Large intestine (tissue), 12 donors: ENCODE results near the gene LAIR2. TPM values are rescaled to one million over a fixed set of nuclear protein-coding genes. Genes with fewer than 3 reads are reported as not detected.

Experiments
- DNase-seq, 2 donors: peaks; one replicate each; pipeline versions ENCODE4 v3.0.0 to v3.0.0-alpha.2; 2013
- H3K27ac ChIP-seq: one replicate; pipeline ENCODE4 v1.5.1; 2013; ENCODE audit warnings: low read length
- H3K27me3 ChIP-seq: 2 replicates; pipeline ENCODE4 v1.6.1; 2013; ENCODE audit warnings: low read length; ENCODE audit not compliant: control insufficient read depth, insufficient read depth
- H3K36me3 ChIP-seq: 2 replicates; pipeline ENCODE4 v1.6.1; 2013; ENCODE audit warnings: low read length; ENCODE audit not compliant: control insufficient read depth, insufficient read depth
- H3K4me1 ChIP-seq: one replicate; pipeline ENCODE4 v1.6.1; 2013; ENCODE audit warnings: low read length; ENCODE audit not compliant: control insufficient read depth, insufficient read depth
- H3K4me3 ChIP-seq: one replicate; pipeline ENCODE4 v1.5.1; 2013; ENCODE audit warnings: low read length
- H3K9me3 ChIP-seq: one replicate; pipeline ENCODE4 v1.6.1; 2013; ENCODE audit warnings: mild to moderate bottlenecking, low read depth, low read length, moderate library complexity; ENCODE audit not compliant: control insufficient read depth
- WGBS: methylation state at CpG from one replicate; pipeline ENCODE4 v1.1.5; 2013; ENCODE audit warnings: low lambda C conversion rate; ENCODE audit not compliant: insufficient coverage; 5-methylcytosine and 5-hydroxymethylcytosine counted together
- long read RNA-seq, 11 donors: transcript quantifications; one replicate each; lab custom pipeline, GENCODE V29; 2026
- polyA plus RNA-seq: library from polyadenylated mRNA; unstranded; fragments of 120-200 nt; gene quantifications from one replicate; pipeline ENCODE4 v1.2.1, GENCODE V29; 2013

Gene LAIR2, protein sequence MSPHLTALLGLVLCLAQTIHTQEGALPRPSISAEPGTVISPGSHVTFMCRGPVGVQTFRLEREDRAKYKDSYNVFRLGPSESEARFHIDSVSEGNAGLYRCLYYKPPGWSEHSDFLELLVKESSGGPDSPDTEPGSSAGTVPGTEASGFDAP
- 0.09 TPM for polyA plus RNA-seq
- long read RNA-seq, donor 1: 0 reads
- long read RNA-seq, donor 2, partial matches to known transcripts: 0 of 2 reads
- long read RNA-seq, donor 2, other reads (novel, unspliced or antisense): 0 of 2 reads
- long read RNA-seq, donor 3: 0 reads
- long read RNA-seq, donor 4: 0 reads
- long read RNA-seq, donor 5: 0 reads
- long read RNA-seq, donor 6: 0 reads
- long read RNA-seq, donor 7: 0 reads
- long read RNA-seq, donor 8: 0 reads
- long read RNA-seq, donor 9: 0 reads
- long read RNA-seq, donor 10, partial matches to known transcripts: 0 of 1 reads
- long read RNA-seq, donor 10, other reads (novel, unspliced or antisense): 0 of 1 reads
- long read RNA-seq, donor 11: 0 reads

DNA sequence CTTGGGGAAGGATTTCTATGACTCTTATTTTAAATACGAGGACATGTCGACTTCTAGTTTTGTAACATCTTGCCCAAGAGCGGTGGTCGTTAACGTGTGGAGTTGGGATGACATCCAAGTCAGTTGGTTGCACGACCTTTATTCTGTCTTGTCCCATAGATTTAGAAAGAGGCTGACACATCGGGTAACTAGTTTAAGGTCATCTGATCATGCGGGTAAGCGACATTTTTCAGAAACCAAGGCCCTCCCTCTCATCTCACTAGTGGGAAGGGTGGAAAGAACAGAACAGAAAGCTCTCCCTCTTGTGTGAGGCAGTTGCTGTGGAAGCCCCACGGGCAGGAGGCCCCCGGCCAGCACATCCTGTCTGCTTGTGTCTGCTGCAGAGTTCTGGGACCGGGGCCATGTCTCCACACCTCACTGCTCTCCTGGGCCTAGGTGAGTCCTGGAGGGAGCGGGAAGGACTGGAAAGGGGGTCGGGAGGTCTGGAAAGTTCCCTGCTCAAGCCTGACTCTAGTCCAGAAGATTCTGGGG, at the start of gene LAIR2:
Gene LAIR2, plus strand, starts transcription at position 314 of the 531 bp plus-strand sequence. Its CDS starts 88 bp downstream, at position 402.
- Histone ChIP-seq H3K4me3 (no peak within 1 kb of the TSS), H3K36me3 (no peaks in the 10 kb centered on the region), H3K4me1 (no peaks in the 10 kb centered on the region), H3K27me3 (no peaks in the 10 kb centered on the region), H3K9me3 (no peaks in the 10 kb centered on the region), H3K27ac (no peak within 1 kb of the TSS)
- no peak for DNase-seq
- no CpG with 5 or more reads among the region's 14 CpGs for WGBS

DNA sequence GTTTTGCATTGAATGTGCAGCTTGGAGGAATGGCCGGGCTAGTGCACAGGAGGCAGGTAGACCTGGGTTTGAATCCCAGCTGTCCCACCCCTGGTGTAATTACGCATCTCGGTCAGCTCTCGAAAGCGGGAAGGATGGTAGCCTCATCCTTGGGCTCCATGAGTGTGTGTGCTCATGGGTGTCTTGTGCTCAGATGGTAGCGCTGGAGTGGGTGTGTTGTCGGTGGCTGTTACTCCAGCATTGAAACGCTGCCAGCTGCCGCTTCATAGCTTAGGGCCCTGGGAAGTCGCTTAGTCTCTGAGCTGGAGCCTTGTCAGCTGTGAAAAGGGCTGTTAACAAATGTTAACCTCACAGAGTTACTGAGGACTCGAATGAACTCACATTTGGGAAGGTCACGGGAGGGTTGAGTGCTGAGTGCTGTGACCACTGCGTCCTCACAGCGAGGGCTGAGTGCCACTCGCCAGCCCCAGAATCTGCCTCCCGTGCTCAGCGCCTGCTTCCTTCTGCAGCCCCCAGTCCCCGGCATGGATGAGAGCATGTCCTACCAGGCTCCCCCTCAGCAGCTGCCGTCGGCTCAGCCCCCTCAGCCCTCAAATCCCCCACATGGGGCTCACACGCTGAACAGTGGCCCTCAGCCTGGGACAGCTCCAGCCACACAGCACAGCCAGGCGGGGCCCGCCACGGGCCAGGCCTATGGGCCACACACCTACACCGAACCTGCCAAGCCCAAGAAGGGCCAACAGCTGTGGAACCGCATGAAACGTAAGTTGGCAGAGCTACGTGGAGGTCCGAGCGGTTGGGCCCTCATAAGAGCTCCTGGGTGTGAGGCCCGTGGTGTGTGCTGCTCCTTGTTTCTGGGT, 48.5 kb upstream of the LAIR2 start:
- no peaks in the 10 kb centered on the region for H3K9me3 ChIP-seq
- no CpG with 5 or more reads among the region's 31 CpGs for WGBS
- no peak for DNase-seq
- H3K27ac ChIP-seq: no peak overlapping the region
- H3K4me1 ChIP-seq: peaks cover 11% of the 10 kb centered on the region
- H3K36me3 ChIP-seq: peaks cover 84% of the 10 kb centered on the region
- H3K27me3 ChIP-seq: no peaks in the 10 kb centered on the region
- H3K4me3 ChIP-seq: no peak overlapping the region

DNA sequence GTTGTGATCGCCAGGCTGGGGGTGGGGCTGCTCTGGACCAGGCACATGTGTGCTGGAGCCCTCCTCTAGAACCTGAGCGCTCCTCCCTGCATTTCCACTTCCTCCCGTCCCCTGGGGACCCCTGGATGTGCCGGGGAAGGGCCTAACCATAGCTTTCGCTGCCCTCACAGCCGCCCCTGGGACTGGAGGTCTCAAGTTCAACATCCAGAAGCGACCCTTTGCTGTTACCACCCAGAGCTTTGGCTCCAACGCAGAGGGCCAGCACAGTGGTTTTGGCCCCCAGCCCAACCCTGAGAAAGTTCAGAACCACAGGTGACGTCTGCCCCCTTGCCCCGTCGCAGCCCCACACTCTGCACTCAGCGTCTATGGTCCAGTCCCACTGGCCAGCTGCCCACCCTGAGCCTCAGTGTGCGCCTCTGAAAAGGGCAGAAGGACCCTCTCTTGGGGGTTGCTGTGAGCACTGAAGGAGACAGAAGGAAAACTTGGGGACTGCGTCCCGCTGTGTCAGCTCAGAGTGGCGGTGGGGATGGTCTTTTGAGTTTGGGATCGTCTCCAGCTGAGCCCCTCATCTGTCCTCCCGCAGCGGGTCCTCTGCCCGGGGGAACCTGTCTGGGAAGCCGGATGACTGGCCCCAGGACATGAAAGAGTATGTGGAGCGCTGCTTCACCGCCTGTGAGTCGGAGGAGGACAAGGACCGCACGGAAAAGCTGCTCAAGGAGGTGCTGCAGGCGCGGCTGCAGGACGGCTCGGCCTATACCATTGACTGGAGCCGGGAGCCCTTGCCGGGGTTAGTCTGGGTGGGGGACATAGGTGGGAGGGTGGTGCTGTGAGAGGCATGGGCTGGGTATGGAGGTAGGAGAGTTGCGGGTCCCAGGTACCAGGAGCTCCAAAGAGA, 47.6 kb upstream of the LAIR2 start:
- Histone ChIP-seq H3K27ac (no peak overlapping the region), H3K36me3 (peaks cover 93% of the 10 kb centered on the region), H3K4me1 (peaks cover 16% of the 10 kb centered on the region), H3K27me3 (no peaks in the 10 kb centered on the region), H3K9me3 (no peaks in the 10 kb centered on the region), H3K4me3 (no peak overlapping the region)
- WGBS: 100% methylated on average over 1 of the region's 33 CpGs
- no peak for DNase-seq

DNA sequence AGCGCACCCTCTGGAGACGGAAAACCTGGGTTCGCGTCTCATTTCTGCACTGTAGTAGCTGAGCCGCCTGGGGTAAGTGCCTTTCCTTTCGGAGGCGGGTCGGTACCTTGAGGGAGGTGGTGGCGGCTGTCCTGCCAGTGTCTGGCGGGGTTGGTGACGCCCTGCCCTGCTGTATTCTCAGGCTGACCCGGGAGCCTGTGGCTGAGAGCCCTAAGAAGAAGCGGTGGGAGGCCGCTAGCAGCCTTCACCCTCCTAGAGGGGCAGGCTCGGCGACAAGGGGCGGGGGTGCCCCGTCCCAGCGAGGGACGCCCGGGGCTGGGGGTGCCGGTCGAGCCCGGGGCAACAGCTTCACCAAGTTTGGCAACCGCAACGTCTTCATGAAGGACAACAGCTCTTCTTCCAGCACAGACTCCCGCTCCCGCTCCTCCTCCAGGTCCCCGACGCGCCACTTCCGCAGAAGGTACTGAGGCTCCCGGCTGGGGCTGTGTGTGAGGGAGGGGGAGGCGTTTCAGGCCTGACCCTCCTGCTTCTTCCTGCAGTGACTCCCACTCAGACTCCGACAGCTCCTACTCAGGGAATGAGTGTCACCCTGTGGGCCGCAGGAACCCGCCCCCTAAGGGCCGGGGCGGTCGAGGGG, 46.7 kb upstream of the LAIR2 start:
- no CpG with 5 or more reads among the region's 40 CpGs for WGBS
- no peak for DNase-seq
- Histone ChIP-seq H3K4me1 (peaks cover 7% of the 10 kb centered on the region), H3K27ac (no peak overlapping the region), H3K27me3 (no peaks in the 10 kb centered on the region), H3K36me3 (peaks cover 97% of the 10 kb centered on the region), H3K9me3 (no peaks in the 10 kb centered on the region), H3K4me3 (no peak overlapping the region)

DNA sequence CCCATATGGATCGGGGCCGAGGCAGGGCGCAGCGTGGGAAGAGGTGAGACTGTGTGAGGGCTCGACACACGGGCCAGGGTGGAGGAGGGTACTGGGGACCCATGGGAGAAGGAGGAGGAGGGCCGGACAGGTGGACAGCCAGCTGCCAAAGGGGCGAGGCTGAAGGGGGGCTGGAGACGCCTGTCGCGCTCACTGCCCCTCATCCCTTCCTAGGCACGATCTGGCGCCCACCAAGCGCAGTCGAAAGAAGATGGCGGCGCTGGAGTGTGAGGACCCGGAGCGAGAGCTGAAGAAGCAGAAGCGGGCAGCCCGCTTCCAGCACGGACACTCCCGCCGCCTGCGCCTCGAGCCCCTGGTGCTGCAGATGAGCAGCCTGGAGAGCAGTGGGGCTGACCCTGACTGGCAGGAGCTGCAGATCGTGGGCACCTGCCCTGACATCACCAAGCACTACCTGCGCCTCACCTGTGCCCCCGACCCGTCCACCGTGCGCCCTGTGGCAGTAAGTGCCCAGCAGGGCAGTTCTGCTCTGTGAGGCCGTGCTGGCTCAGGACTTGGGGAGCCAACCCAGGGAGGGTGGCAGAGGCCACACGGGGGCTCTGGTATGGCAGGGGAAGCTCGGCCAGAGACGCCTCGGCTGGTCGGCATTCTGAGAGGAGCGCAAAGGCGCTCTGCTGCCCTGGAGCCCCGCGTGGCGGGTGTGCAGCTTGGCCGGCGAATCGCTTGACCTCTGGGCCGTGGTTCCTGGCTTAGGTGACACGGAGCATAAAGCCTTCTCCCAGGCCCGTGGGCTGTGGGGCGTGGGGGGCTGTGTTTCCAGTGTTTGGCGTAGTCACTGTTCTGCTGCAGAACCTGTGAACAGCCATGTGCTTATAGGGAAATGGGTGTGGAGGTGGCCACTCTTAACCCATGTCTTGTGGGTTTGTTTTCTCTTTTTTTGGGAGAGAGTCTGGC, 45.9 kb upstream of the LAIR2 start:
- Histone ChIP-seq H3K9me3 (no peaks in the 10 kb centered on the region), H3K4me3 (no peak overlapping the region), H3K4me1 (peaks cover 5% of the 10 kb centered on the region), H3K36me3 (peaks cover 96% of the 10 kb centered on the region), H3K27me3 (no peaks in the 10 kb centered on the region), H3K27ac (no peak overlapping the region)
- no CpG with 5 or more reads among the region's 51 CpGs for WGBS
- DNase-seq: no peak

DNA sequence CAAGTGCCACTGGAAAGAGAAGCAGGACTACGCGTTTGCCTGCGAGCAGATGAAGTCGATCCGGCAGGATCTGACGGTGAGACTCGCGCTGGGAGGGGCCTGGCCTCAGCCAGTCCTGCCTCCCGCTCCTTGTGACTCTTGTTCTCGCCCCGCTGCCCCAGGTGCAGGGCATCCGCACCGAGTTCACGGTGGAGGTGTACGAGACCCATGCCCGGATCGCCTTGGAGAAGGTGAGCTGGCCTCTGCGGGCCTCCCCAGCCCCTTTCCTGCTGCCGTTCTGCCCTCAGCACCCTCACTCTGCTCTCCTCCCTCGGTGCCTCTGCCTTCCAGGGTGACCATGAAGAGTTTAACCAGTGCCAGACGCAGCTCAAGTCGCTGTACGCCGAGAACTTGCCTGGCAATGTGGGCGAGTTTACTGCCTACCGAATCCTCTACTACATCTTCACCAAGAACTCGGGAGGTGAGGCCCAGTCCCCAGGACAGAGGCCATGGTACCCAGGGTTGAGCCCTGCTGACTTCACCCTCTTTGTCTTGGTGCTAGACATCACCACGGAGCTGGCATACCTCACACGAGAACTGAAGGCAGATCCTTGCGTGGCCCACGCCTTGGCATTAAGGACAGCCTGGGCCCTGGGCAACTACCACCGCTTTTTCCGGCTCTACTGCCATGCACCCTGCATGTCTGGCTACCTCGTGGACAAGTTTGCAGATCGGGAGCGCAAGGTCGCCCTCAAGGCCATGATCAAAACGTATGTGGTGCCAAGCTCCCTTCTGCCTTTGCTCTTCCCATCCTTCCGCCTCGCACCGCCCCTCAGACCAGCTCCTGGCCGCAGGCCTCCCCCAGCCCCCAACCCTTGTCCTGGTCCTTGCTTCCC, 44.6 kb upstream of the LAIR2 start:
- H3K4me3 ChIP-seq: no peak overlapping the region
- peaks cover 89% of the 10 kb centered on the region for H3K36me3 ChIP-seq
- DNase-seq: no peak
- peaks cover 17% of the 10 kb centered on the region for H3K4me1 ChIP-seq
- no peaks in the 10 kb centered on the region for H3K27me3 ChIP-seq
- no peaks in the 10 kb centered on the region for H3K9me3 ChIP-seq
- H3K27ac ChIP-seq: no peak overlapping the region
- WGBS: 94% methylated on average over 9 of the region's 42 CpGs

DNA sequence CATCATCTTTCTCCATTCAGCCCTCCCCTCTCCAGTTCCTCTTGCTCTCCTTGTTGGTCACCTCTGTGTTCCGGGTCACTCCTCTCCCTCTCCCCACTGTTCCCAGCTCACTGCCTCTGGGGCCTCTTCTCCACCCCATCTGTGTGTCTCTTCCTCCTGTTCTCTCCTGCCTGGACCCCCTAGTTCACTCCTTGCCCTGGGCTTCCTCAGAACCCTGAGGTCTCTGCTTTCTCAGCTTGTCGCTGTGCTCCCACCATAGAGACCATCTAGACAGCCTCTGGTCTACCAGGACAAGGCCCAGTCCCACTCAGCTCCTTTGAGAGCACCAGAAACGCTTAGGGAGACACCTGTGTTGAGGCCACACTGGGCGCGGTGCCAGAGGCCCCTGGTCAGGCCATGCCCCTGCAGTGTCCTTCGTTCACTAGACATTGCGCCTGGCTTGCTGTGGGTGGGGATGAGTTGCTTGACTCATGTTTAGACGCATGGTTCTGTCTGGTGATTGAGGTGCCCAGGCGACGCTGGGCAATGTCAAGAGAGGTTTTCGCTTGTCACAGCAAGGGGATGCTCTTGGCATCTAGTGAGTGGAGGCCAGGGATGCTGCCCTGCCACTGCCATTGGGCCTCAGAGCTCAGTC, 43.9 kb upstream of the LAIR2 start:
- DNase-seq: no peak
- Histone ChIP-seq H3K4me3 (no peak overlapping the region), H3K36me3 (peaks cover 81% of the 10 kb centered on the region), H3K27ac (no peak overlapping the region), H3K27me3 (no peaks in the 10 kb centered on the region), H3K4me1 (peaks cover 17% of the 10 kb centered on the region), H3K9me3 (no peaks in the 10 kb centered on the region)
- 100% methylated on average over 1 of the region's 11 CpGs for WGBS
